GM12878 (cell line): ENCODE results near the gene ODAD4. TPM values are rescaled to one million over a fixed set of nuclear protein-coding genes. Genes with fewer than 3 reads are reported as not detected.

Experiments
- ATAC-seq: fragments of 200-7000 bp; cut with Tn5 transposase; 3 replicates; pipeline ENCODE4 v1.9.1; 2020; ENCODE audit warnings: mild to moderate bottlenecking, moderate library complexity
- BruUV-seq: library from RNA; stranded (reverse); fragments of 400-500 nt; replicated peaks from 2 replicates; lab custom pipeline; 2021; lab: Mats Ljungman, UMichigan
- CTCF ChIA-PET: fragments of 300-600 bp; sonication (Branson Sonifier 250); formaldehyde crosslinking; extraction: SDS; loops from one replicate; lab custom pipeline; 2021; ENCODE audit warnings: inconsistent platforms; lab: Yijun Ruan, JAX
- POLR2A ChIA-PET: fragments of 350-600 bp; formaldehyde crosslinking; extraction: SDS; loops from one replicate; lab custom pipeline; 2021; ENCODE audit warnings: inconsistent platforms; lab: Charles Lee
- RAD21 ChIA-PET: fragments of 300-600 bp; sonication (Branson Sonifier 250); formaldehyde crosslinking; loops from one replicate; lab custom pipeline; 2023; ENCODE audit warnings: antibody characterized with exemption; ENCODE audit not compliant: unreplicated experiment; lab: Charles Lee
- SMC1A ChIA-PET: fragments of 300-600 bp; sonication (Branson Sonifier 250); formaldehyde crosslinking; loops from one replicate; lab custom pipeline; 2023; ENCODE audit not compliant: unreplicated experiment, uncharacterized antibody; lab: Charles Lee
- DNase-seq: peaks from one replicate; pipeline ENCODE4 v3.0.0-alpha.2; 2011; ENCODE audit warnings: low read depth, low spot score
- FAIRE-seq: peaks from 3 replicates; lab custom pipeline; 2011; peaks lifted over from hg19 to GRCh38; lab: Jason Lieb, UNC
- H2AFZ ChIP-seq: 2 replicates; pipeline ENCODE4 v1.6.0; 2011; ENCODE audit warnings: low read depth, low read length, control low read depth; ENCODE audit not compliant: control insufficient read depth
- H3K27ac ChIP-seq: 2 replicates; pipeline ENCODE4 v1.5.1; 2011; ENCODE audit warnings: control low read depth; ENCODE audit not compliant: control insufficient read depth, insufficient read depth
- H3K27me3 ChIP-seq, 2 experiments: replicated peaks in 1 of 2; 2 replicates each; pipeline versions ENCODE4 v1.6.0 to v1.6.1; 2011; ENCODE audit warnings: low read length in 1 of 2; ENCODE audit not compliant: control insufficient read depth in 2 of 2, insufficient read depth in 2 of 2
- H3K36me3 ChIP-seq, 2 experiments: 2 replicates each; pipeline ENCODE4 v1.5.1; 2011; ENCODE audit warnings: low read length in 1 of 2; ENCODE audit not compliant: control insufficient read depth in 2 of 2, insufficient read depth in 2 of 2
- H3K4me1 ChIP-seq: 2 replicates; pipeline ENCODE4 v1.6.1; 2011; ENCODE audit warnings: mild to moderate bottlenecking, low read length, moderate library complexity, mixed read lengths; ENCODE audit not compliant: control insufficient read depth, insufficient read depth
- H3K4me2 ChIP-seq: 2 replicates; pipeline ENCODE4 v1.6.0; 2011; ENCODE audit warnings: control low read depth; ENCODE audit not compliant: control insufficient read depth, insufficient read depth
- H3K4me3 ChIP-seq: fragments of 200-600 bp; sonication (generic); 2 replicates; pipeline ENCODE4 v1.5.1; 2016
- H3K79me2 ChIP-seq: 2 replicates; pipeline ENCODE4 v1.6.0; 2011; ENCODE audit warnings: low read length; ENCODE audit not compliant: control insufficient read depth, insufficient read depth
- H3K9ac ChIP-seq: 2 replicates; pipeline ENCODE4 v1.8.0; 2011; ENCODE audit warnings: low read length, control low read depth, mixed read lengths; ENCODE audit not compliant: control insufficient read depth, insufficient read depth
- H3K9me3 ChIP-seq: replicated peaks from 3 replicates; pipeline ENCODE4 v1.5.1; 2011; ENCODE audit warnings: mild to moderate bottlenecking, low read length; ENCODE audit not compliant: control insufficient read depth, insufficient read depth
- H4K20me1 ChIP-seq: 2 replicates; pipeline ENCODE4 v1.6.0; 2011; ENCODE audit not compliant: control insufficient read depth, insufficient read depth
- BCL11A ChIP-seq: IDR thresholded peaks from 2 replicates; pipeline ENCODE4 v1.6.1; 2011; ENCODE audit warnings: low read depth, low read length
- IRF5 ChIP-seq: fragments of 450-650 bp; IDR thresholded peaks from 2 replicates; pipeline ENCODE4 v1.6.1; 2017; ENCODE audit warnings: borderline replicate concordance
- LARP7 ChIP-seq: fragments of 450-650 bp; IDR thresholded peaks from 2 replicates; pipeline ENCODE4 v1.6.1; 2017; ENCODE audit warnings: mild to moderate bottlenecking
- NFIC ChIP-seq: IDR thresholded peaks from 2 replicates; pipeline ENCODE4 v1.6.1; 2012; ENCODE audit warnings: low read depth, mild to moderate bottlenecking, inconsistent platforms, low read length, moderate library complexity
- POLR2AphosphoS2 ChIP-seq: IDR thresholded peaks from 2 replicates; pipeline ENCODE4 v1.6.1; 2011; ENCODE audit warnings: low read depth, mild to moderate bottlenecking, low read length, improper control_type of control experiment, moderate library complexity
- SRF ChIP-seq, 2 experiments: IDR thresholded peaks; 2 replicates each; pipeline ENCODE4 v1.6.1; 2011; ENCODE audit warnings: low read depth in 2 of 2, low read length in 2 of 2, mild to moderate bottlenecking in 1 of 2, moderate library complexity in 1 of 2
- SUZ12 ChIP-seq: fragments of 200-600 bp; sonication (generic); IDR thresholded peaks from one replicate; pipeline ENCODE4 v1.6.1; 2018; ENCODE audit warnings: antibody characterized with exemption, mild to moderate bottlenecking; ENCODE audit not compliant: unreplicated experiment
- ZNF384 ChIP-seq: IDR thresholded peaks from 2 replicates; pipeline ENCODE4 v1.6.1; 2012; ENCODE audit warnings: low read depth, mild to moderate bottlenecking, low read length, improper control_type of control experiment, borderline replicate concordance
- WGBS: methylation state at CpG from one replicate; pipeline ENCODE4 v1.1.6; 2016; ENCODE audit warnings: low lambda C conversion rate; ENCODE audit not compliant: insufficient replicate concordance, insufficient coverage; ENCODE audit errors: missing lambda C conversion rate; 5-methylcytosine and 5-hydroxymethylcytosine counted together
- in situ Hi-C: fragments of 300-500 bp; cut with MboI; formaldehyde crosslinking; loops from 9 replicates; pipeline ENCODE4 v1.14.3; 2018; ENCODE audit warnings: mixed read lengths
- intact Hi-C: fragments of 100-400 bp; cut with micrococcal nuclease; formaldehyde crosslinking; loops from one replicate; pipeline ENCODE4 v1.14.2; 2022; ENCODE audit not compliant: unreplicated experiment
- polyA plus RNA-seq, 11 experiments: library from polyadenylated mRNA; depleted of rRNA in 4 of 11; unstranded in 6 of 11; stranded (reverse) in 5 of 11; fragments of >200 nt; fragmentation: Nextera tagmentation in 4 of 11; fragmentation: Illumina TruSeq in 1 of 11; extraction: Ambion mirVana in 4 of 11; extraction: Trizol in 1 of 11; gene quantifications; 1 replicate in 1 of 11; 2 replicates in 10 of 11; pipeline versions ENCODE4 v1.2.1 to v1.2.3, GENCODE V29; 2011 to 2016; ENCODE audit warnings: inconsistent platforms in 2 of 11, missing spikeins in 2 of 11, low read depth in 1 of 11
- total RNA-seq, 4 experiments: library from RNA; depleted of rRNA in 3 of 4; stranded (reverse); fragments of >200 nt in 3 of 4; fragmentation: Illumina TruSeq in 1 of 4; extraction: Trizol in 1 of 4; gene quantifications; 2 replicates each; pipeline versions ENCODE4 v1.2.1 to v1.2.3, GENCODE V29; 2013 to 2021
- TF ChIP-seq, protein P1 (sequence below): IDR thresholded peaks from 2 replicates; pipeline ENCODE4 v1.6.1; 2011; ENCODE audit warnings: borderline replicate concordance, low read depth, mild to moderate bottlenecking, moderate library complexity, mixed read lengths, low read length; ENCODE audit not compliant: insufficient read depth; ENCODE audit errors: extremely low read length
- TF ChIP-seq, protein P2 (sequence below): IDR thresholded peaks from 2 replicates; pipeline ENCODE4 v1.6.1; 2012; ENCODE audit warnings: low read length, inconsistent platforms

Gene ODAD4
- total and polyA plus RNA-seq, 10 of the 15 experiments (the other 5 are each of a cell fraction or from before 2014, with no cell fraction given), result 0.10 to 0.73 (median 0.35) TPM

- POLR2A ChIA-PET, result interaction anchor here (0.5 to 1.6 kb wide), 9 partner anchors 12 to 1281 kb away, joined by 3 to 8 read pairs (median 3); no protein-coding TSS in a partner anchor
- RAD21 ChIA-PET, result interaction anchor here (0.6 to 1.2 kb wide), 2 partner anchors 26 to 190 kb away, joined by 3 read pairs; partner anchors contain the start of gene HSPB9
- H3K4me2 ChIP-seq, result no peak overlapping the region
- no peaks in the 10 kb centered on the region for H3K27me3 ChIP-seq
- CTCF ChIA-PET, result interaction anchor here (0.6 to 3.5 kb wide), 3 partner anchors 15 to 675 kb away, joined by 3 to 17 read pairs (median 3); partner anchors contain the start of gene ACLY
- H3K4me1 ChIP-seq, result peaks cover 8% of the 10 kb centered on the region
- no TSS peak for BruUV-seq
- no peak for FAIRE-seq
- H3K27ac ChIP-seq, result no peak overlapping the region
- peaks cover 8% of the 10 kb centered on the region for H3K79me2 ChIP-seq
- peak overlapping the region; percentile 51 for H2AFZ ChIP-seq
- ATAC-seq, result no peak
- SMC1A ChIA-PET, result interaction anchor here (0.5 to 2.0 kb wide), 5 partner anchors 13 to 37 kb away, joined by 3 to 9 read pairs (median 5); no protein-coding TSS in a partner anchor
- no peaks in the 10 kb centered on the region for H4K20me1 ChIP-seq
- no peaks in the 10 kb centered on the region for H3K9me3 ChIP-seq
- TF ChIP-seq SRF (IDR thresholded peaks at IDR 0.05; ENCODE audit: low read depth in 2 of 2, low read length in 2 of 2), result no peak
- no peak for TF ChIP-seq BCL11A
- TF ChIP-seq LARP7, result no peak
- no peak for TF ChIP-seq IRF5
- TF ChIP-seq POLR2AphosphoS2, result no peak
- intact Hi-C loops, result no loop called here
- DNase-seq, result no peak
- no peak overlapping the region for H3K9ac ChIP-seq
- in situ Hi-C loops, result no loop called here
- no peaks in the 10 kb centered on the region for H3K36me3 ChIP-seq
- 29% methylated on average over 2 of the region's 2 CpGs for WGBS
- H3K4me3 ChIP-seq, result no peak overlapping the region
Measured at GRCh38 chr17:41932816-41933389, 2.5 kb downstream of the ODAD4 start.

DNA sequence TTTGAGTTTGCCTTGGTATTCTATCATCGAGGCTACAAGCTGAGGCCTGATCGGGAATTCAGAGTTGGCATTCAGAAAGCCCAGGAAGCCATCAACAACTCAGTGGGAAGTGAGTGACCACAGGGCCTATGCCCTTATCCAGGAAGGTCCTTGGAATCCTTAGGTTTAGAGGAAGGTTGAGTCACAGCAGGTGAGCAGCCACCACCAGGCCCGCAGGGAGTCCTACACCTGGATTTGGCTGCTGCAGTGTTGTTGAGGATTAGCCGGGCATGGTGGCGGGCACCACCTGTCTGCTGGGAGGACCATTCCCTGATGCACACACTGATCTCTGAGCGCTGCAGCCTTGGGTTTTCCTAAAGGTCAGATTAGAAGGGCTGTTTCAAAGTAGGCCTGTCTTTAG, 5.2 kb downstream of the ODAD4 start:
- Histone ChIP-seq H3K4me2 (no peak overlapping the region), H3K9me3 (no peaks in the 10 kb centered on the region), H4K20me1 (no peaks in the 10 kb centered on the region), H3K79me2 (no peaks in the 10 kb centered on the region), H3K4me3 (no peak overlapping the region), H3K27me3 (no peaks in the 10 kb centered on the region), H3K9ac (no peak overlapping the region), H3K36me3 (no peaks in the 10 kb centered on the region), H2AFZ (no peak overlapping the region), H3K27ac (no peak overlapping the region), H3K4me1 (peaks cover 9% of the 10 kb centered on the region)
- ChIA-PET CTCF (interaction anchor here (0.8 kb wide), 1 partner anchor 132 kb away, joined by 3 read pairs; no protein-coding TSS in a partner anchor), SMC1A (no interaction called here), POLR2A (no interaction called here), RAD21 (no interaction called here)
- 65% methylated on average over 6 of the region's 6 CpGs for WGBS
- in situ Hi-C loops, result no loop called here
- no TSS peak for BruUV-seq
- ATAC-seq (no peak), DNase-seq (no peak), FAIRE-seq (no peak)
- intact Hi-C loops, result no loop called here
- TF ChIP-seq ZNF384 (no peak), SUZ12 (no peak), POLR2AphosphoS2 (no peak), NFIC (no peak)
- TF ChIP-seq, protein P1, sequence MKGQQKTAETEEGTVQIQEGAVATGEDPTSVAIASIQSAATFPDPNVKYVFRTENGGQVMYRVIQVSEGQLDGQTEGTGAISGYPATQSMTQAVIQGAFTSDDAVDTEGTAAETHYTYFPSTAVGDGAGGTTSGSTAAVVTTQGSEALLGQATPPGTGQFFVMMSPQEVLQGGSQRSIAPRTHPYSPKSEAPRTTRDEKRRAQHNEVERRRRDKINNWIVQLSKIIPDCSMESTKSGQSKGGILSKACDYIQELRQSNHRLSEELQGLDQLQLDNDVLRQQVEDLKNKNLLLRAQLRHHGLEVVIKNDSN, result no peak
- TF ChIP-seq, protein P2, sequence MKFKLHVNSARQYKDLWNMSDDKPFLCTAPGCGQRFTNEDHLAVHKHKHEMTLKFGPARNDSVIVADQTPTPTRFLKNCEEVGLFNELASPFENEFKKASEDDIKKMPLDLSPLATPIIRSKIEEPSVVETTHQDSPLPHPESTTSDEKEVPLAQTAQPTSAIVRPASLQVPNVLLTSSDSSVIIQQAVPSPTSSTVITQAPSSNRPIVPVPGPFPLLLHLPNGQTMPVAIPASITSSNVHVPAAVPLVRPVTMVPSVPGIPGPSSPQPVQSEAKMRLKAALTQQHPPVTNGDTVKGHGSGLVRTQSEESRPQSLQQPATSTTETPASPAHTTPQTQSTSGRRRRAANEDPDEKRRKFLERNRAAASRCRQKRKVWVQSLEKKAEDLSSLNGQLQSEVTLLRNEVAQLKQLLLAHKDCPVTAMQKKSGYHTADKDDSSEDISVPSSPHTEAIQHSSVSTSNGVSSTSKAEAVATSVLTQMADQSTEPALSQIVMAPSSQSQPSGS, result no peak
